HepG2 (cell line): ENCODE data around the gene C19orf73. TPM values are rescaled to one million over a fixed set of nuclear protein-coding genes. Genes with fewer than 3 reads are reported as not detected.

ENCODE experiments used
- ASH2L ChIP-seq: fragments of 300-600, 200-600 bp; sonication (generic); IDR thresholded peaks from 2 replicates; pipeline ENCODE4 v1.7.0; 2017; ENCODE audit warnings: low read depth, mild to moderate bottlenecking, moderate library complexity, mixed read lengths, low read length; ENCODE audit not compliant: insufficient read length
- FLYWCH1 ChIP-seq: sonication (generic); formaldehyde crosslinking; IDR thresholded peaks from 2 replicates; pipeline ENCODE4 v1.8.1; 2023; ENCODE audit warnings: mild to moderate bottlenecking, missing genetic modification reagents
- FOXK1 ChIP-seq: sonication (generic); formaldehyde crosslinking; IDR thresholded peaks from 2 replicates; pipeline ENCODE4 v1.4.0; 2020; ENCODE audit warnings: low read depth, missing genetic modification reagents, borderline replicate concordance
- MTF1 ChIP-seq: sonication (generic); formaldehyde crosslinking; IDR thresholded peaks from 2 replicates; pipeline ENCODE4 v1.5.0; 2020; ENCODE audit warnings: missing genetic modification reagents
- NR2F6 ChIP-seq, 2 experiments: IDR thresholded peaks; 2 replicates each; pipeline ENCODE4 v1.6.1; 2016; ENCODE audit warnings: antibody characterized with exemption in 1 of 2, mild to moderate bottlenecking in 1 of 2
- NR3C1 ChIP-seq: sonication (generic); formaldehyde crosslinking; IDR thresholded peaks from 2 replicates; pipeline ENCODE4 v1.4.0; 2020; ENCODE audit warnings: missing genetic modification reagents
- PLRG1 ChIP-seq: fragments of 450-650 bp; conservative IDR thresholded peaks from 2 replicates; pipeline ENCODE4 v1.6.1; 2016
- TBL1XR1 ChIP-seq: fragments of 150-350 bp; IDR thresholded peaks from 2 replicates; pipeline ENCODE4 v1.6.1; 2014; ENCODE audit warnings: borderline replicate concordance, low read length; ENCODE audit not compliant: partially characterized antibody
- U2AF1 ChIP-seq: fragments of 200-400 bp; formaldehyde crosslinking; optimal IDR thresholded peaks from 2 replicates; pipeline ENCODE3; 2017; ENCODE audit warnings: mild to moderate bottlenecking, low read depth, low read length
- ZFYVE20 ChIP-seq: sonication (generic); formaldehyde crosslinking; IDR thresholded peaks from 2 replicates; pipeline ENCODE4 v1.8.0; 2023; ENCODE audit warnings: low read depth, mild to moderate bottlenecking, moderate library complexity, missing genetic modification reagents, borderline replicate concordance
- ZNF256 ChIP-seq: sonication (generic); formaldehyde crosslinking; conservative IDR thresholded peaks from 2 replicates; pipeline ENCODE4 v1.4.0; 2020; ENCODE audit warnings: missing genetic modification reagents
- ZNF441 ChIP-seq: sonication (generic); formaldehyde crosslinking; IDR thresholded peaks from 2 replicates; pipeline ENCODE4 v1.7.0; 2021; ENCODE audit warnings: missing genetic modification reagents, borderline replicate concordance
- ZNF468 ChIP-seq: sonication (generic); formaldehyde crosslinking; IDR thresholded peaks from 2 replicates; pipeline ENCODE4 v1.8.0; 2022; ENCODE audit warnings: mild to moderate bottlenecking, moderate library complexity, missing genetic modification reagents
- polyA plus RNA-seq, 8 experiments: library from polyadenylated mRNA; depleted of rRNA in 3 of 8; stranded (reverse) in 7 of 8; unstranded in 1 of 8; fragments of >200 nt; fragmentation: Illumina TruSeq in 4 of 8; extraction: Trizol in 4 of 8; gene quantifications; 2 replicates each; pipeline versions ENCODE4 v1.2.1 to v1.2.3, GENCODE V29; 2011 to 2016; ENCODE audit warnings: low read depth in 4 of 8, missing spikeins in 1 of 8, mixed read lengths in 1 of 8; ENCODE audit not compliant: insufficient read depth in 1 of 8
- total RNA-seq, 5 experiments: library from RNA; depleted of rRNA; stranded (reverse); fragments of >200 nt; fragmentation: Illumina TruSeq; extraction: Trizol; gene quantifications; 2 replicates each; pipeline ENCODE4 v1.2.3, GENCODE V29; 2016; ENCODE audit warnings: low read depth in 1 of 5
- TF ChIP-seq, protein P1 (sequence below): sonication (generic); formaldehyde crosslinking; IDR thresholded peaks from 2 replicates; pipeline ENCODE4 v1.5.0; 2020; ENCODE audit warnings: mild to moderate bottlenecking, missing genetic modification reagents
- TF ChIP-seq, protein P2 (sequence below): sonication (generic); formaldehyde crosslinking; IDR thresholded peaks from 2 replicates; pipeline ENCODE4 v1.5.0; 2020; ENCODE audit warnings: mild to moderate bottlenecking, missing genetic modification reagents, borderline replicate concordance
- TF ChIP-seq, protein P3 (sequence below): sonication (generic); formaldehyde crosslinking; IDR thresholded peaks from 2 replicates; pipeline ENCODE4 v1.4.0; 2020; ENCODE audit warnings: mild to moderate bottlenecking, low read depth, missing genetic modification reagents

The C19orf73 gene
- total and polyA plus RNA-seq, 2 of the 13 experiments (the other 11 are each of a cell fraction or from before 2014, with no cell fraction given): 1.4 to 1.5 TPM

DNA sequence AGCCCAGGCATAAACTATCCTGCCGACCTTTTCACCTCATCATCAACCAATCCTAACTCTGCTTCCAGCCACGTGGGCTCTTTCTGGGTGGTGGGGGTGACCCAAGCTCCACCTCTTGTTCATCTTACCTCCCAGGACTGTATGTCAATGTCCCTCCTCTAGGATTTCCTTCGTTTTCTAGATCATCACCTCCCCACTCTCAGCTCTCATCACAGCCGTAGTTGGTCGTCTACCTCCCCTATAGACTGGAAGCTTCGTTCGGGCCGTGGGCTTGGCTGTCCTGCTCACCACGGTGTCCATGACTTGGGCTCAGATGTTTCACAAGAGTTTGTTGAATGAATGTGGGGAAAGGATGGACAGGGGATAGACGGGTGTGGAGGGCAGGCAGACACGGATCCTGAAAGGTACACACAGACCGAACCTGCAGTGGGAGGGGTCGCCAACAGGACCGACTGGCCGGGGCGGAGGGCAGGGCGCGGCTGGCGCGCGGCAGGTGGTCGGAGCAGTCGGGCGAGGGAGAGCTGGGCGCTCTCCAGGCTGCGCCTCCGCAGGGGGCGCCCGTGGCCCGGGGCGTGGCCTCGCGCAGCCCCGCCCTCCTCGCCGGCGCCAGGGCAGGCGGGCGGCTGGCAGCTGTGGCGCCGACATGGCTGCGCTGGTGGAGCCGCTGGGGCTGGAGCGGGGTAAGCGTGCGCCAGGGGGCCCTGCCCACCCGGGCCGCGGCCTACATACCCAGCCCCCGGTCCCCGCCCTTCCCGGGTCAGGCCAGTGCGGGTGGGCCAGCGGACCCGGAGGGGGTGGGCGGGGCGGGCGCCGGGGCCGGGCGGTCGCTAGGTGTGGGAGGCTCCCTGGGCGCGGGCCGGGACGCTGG lies 4.9 kb downstream of the C19orf73 start, which contains the start of gene LIN7B (continued):
- TF ChIP-seq, protein P1, sequence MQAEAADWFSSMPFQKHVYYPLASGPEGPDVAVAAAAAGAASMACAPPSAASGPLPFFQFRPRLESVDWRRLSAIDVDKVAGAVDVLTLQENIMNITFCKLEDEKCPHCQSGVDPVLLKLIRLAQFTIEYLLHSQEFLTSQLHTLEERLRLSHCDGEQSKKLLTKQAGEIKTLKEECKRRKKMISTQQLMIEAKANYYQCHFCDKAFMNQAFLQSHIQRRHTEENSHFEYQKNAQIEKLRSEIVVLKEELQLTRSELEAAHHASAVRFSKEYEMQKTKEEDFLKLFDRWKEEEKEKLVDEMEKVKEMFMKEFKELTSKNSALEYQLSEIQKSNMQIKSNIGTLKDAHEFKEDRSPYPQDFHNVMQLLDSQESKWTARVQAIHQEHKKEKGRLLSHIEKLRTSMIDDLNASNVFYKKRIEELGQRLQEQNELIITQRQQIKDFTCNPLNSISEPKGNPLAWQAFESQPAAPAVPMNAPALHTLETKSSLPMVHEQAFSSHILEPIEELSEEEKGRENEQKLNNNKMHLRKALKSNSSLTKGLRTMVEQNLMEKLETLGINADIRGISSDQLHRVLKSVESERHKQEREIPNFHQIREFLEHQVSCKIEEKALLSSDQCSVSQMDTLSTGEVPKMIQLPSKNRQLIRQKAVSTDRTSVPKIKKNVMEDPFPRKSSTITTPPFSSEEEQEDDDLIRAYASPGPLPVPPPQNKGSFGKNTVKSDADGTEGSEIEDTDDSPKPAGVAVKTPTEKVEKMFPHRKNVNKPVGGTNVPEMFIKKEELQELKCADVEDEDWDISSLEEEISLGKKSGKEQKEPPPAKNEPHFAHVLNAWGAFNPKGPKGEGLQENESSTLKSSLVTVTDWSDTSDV (CRISPR knock-in tag): 0 out of 2 replicates have a peak, but pooled peaks have one; percentile 36
- TF ChIP-seq PLRG1: no peak
- TF ChIP-seq NR2F6 (IDR thresholded peaks at IDR 0.05): no peak
- 0 out of 2 replicates have a peak, but pooled peaks have one; percentile 5 for TF ChIP-seq NR2F6 (CRISPR knock-in tag; IDR thresholded peaks at IDR 0.05)
- TF ChIP-seq, protein P2, sequence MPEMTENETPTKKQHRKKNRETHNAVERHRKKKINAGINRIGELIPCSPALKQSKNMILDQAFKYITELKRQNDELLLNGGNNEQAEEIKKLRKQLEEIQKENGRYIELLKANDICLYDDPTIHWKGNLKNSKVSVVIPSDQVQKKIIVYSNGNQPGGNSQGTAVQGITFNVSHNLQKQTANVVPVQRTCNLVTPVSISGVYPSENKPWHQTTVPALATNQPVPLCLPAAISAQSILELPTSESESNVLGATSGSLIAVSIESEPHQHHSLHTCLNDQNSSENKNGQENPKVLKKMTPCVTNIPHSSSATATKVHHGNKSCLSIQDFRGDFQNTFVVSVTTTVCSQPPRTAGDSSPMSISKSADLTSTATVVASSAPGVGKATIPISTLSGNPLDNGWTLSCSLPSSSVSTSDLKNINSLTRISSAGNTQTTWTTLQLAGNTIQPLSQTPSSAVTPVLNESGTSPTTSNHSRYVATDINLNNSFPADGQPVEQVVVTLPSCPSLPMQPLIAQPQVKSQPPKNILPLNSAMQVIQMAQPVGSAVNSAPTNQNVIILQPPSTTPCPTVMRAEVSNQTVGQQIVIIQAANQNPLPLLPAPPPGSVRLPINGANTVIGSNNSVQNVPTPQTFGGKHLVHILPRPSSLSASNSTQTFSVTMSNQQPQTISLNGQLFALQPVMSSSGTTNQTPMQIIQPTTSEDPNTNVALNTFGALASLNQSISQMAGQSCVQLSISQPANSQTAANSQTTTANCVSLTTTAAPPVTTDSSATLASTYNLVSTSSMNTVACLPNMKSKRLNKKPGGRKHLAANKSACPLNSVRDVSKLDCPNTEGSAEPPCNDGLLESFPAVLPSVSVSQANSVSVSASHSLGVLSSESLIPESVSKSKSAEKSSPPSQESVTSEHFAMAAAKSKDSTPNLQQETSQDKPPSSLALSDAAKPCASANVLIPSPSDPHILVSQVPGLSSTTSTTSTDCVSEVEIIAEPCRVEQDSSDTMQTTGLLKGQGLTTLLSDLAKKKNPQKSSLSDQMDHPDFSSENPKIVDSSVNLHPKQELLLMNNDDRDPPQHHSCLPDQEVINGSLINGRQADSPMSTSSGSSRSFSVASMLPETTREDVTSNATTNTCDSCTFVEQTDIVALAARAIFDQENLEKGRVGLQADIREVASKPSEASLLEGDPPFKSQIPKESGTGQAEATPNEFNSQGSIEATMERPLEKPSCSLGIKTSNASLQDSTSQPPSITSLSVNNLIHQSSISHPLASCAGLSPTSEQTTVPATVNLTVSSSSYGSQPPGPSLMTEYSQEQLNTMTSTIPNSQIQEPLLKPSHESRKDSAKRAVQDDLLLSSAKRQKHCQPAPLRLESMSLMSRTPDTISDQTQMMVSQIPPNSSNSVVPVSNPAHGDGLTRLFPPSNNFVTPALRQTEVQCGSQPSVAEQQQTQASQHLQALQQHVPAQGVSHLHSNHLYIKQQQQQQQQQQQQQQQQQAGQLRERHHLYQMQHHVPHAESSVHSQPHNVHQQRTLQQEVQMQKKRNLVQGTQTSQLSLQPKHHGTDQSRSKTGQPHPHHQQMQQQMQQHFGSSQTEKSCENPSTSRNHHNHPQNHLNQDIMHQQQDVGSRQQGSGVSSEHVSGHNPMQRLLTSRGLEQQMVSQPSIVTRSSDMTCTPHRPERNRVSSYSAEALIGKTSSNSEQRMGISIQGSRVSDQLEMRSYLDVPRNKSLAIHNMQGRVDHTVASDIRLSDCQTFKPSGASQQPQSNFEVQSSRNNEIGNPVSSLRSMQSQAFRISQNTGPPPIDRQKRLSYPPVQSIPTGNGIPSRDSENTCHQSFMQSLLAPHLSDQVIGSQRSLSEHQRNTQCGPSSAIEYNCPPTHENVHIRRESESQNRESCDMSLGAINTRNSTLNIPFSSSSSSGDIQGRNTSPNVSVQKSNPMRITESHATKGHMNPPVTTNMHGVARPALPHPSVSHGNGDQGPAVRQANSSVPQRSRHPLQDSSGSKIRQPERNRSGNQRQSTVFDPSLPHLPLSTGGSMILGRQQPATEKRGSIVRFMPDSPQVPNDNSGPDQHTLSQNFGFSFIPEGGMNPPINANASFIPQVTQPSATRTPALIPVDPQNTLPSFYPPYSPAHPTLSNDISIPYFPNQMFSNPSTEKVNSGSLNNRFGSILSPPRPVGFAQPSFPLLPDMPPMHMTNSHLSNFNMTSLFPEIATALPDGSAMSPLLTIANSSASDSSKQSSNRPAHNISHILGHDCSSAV (CRISPR knock-in tag): no peak
- TF ChIP-seq FLYWCH1: no peak
- TF ChIP-seq ZFYVE20 (CRISPR knock-in tag): no peak
- no peak for TF ChIP-seq NR3C1 (CRISPR knock-in tag)
- TF ChIP-seq ZNF441 (CRISPR knock-in tag): peak; percentile 44; the same call in 1 of the 2 replicates
- TF ChIP-seq FOXK1 (CRISPR knock-in tag): no peak
- TF ChIP-seq ASH2L: no peak
- TF ChIP-seq ZNF468 (CRISPR knock-in tag): no peak
- TF ChIP-seq, protein P3, sequence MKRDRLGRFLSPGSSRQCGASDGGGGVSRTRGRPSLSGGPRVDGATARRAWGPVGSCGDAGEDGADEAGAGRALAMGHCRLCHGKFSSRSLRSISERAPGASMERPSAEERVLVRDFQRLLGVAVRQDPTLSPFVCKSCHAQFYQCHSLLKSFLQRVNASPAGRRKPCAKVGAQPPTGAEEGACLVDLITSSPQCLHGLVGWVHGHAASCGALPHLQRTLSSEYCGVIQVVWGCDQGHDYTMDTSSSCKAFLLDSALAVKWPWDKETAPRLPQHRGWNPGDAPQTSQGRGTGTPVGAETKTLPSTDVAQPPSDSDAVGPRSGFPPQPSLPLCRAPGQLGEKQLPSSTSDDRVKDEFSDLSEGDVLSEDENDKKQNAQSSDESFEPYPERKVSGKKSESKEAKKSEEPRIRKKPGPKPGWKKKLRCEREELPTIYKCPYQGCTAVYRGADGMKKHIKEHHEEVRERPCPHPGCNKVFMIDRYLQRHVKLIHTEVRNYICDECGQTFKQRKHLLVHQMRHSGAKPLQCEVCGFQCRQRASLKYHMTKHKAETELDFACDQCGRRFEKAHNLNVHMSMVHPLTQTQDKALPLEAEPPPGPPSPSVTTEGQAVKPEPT (CRISPR knock-in tag): no peak
- TF ChIP-seq MTF1 (CRISPR knock-in tag): no peak
- TF ChIP-seq ZNF256: 0 out of 2 replicates have a peak, but pooled peaks have one; percentile 50
- TF ChIP-seq TBL1XR1: no peak
- TF ChIP-seq U2AF1: no peak
